Hindlimb muscle (tissue), 1 donor: ENCODE measurements around the gene HDAC7. TPM values are rescaled to one million over a fixed set of nuclear protein-coding genes. Genes with fewer than 3 reads are reported as not detected.
A peak's percentile ranks its signal among the peaks of the same experiment; 100 is the strongest.
"Not testable (repeated sequence)": the region's sequence is repeated elsewhere in the genome, so short reads cannot be mapped to it uniquely, and the experiment has no call there.

Experiments
- DNase-seq: peaks from one replicate; pipeline ENCODE4 v3.0.0-alpha.2; 2013
- polyA plus RNA-seq: library from polyadenylated mRNA; unstranded; fragments of 120-200 nt; gene quantifications from one replicate; pipeline ENCODE4 v1.2.1, GENCODE V29; 2013; ENCODE audit not compliant: insufficient read length

HDAC7 gene
- polyA plus RNA-seq, 1 donor, result 67.2 TPM

GRCh38 chr12:47828008-47828975 lies 8.6 kb upstream of the HDAC7 start:
- DNase-seq, result peak; percentile 56

GRCh38 chr12:47825173-47825639 lies 5.5 kb upstream of the HDAC7 start:
- no peak for DNase-seq

GRCh38 chr12:47824635-47825034 lies 4.9 kb upstream of the HDAC7 start:
- no peak for DNase-seq

GRCh38 chr12:47824198-47824597 lies 4.5 kb upstream of the HDAC7 start:
- no peak for DNase-seq

GRCh38 chr12:47823422-47824086 lies 3.9 kb upstream of the HDAC7 start:
- DNase-seq, result no peak

GRCh38 chr12:47822863-47823262 lies 3.2 kb upstream of the HDAC7 start:
- DNase-seq, result no peak

- DNase-seq, result peak; percentile 53
Observed at GRCh38 chr12:47822401-47822800, 2.7 kb upstream of the HDAC7 start.

- DNase-seq, result no peak
Observed at GRCh38 chr12:47821346-47821706, 1.6 kb upstream of the HDAC7 start.

- DNase-seq, result peak; percentile 84
Observed at GRCh38 chr12:47820631-47821345, 1.1 kb upstream of the HDAC7 start.

- DNase-seq, result peak; percentile 56
Observed at GRCh38 chr12:47819138-47819895, 386 bp downstream of the HDAC7 start.

- DNase-seq, result no peak
Observed at GRCh38 chr12:47818467-47819137, 1.1 kb downstream of the HDAC7 start.

GRCh38 chr12:47818007-47818376 lies 1.7 kb downstream of the HDAC7 start:
- DNase-seq, result no peak

- no peak for DNase-seq
Observed at GRCh38 chr12:47817272-47818006, 2.3 kb downstream of the HDAC7 start.

GRCh38 chr12:47816403-47817271 lies 3.1 kb downstream of the HDAC7 start:
- DNase-seq, result no peak

- not testable (repeated sequence) for DNase-seq
Observed at GRCh38 chr12:47815447-47815846, 4.3 kb downstream of the HDAC7 start.

- DNase-seq, result no peak
Observed at GRCh38 chr12:47814539-47815170, 5.0 kb downstream of the HDAC7 start.

- no peak for DNase-seq
Observed at GRCh38 chr12:47813511-47814196, 6.0 kb downstream of the HDAC7 start.

GRCh38 chr12:47812797-47813510 lies 6.7 kb downstream of the HDAC7 start:
- peak; percentile 73 for DNase-seq
